SK-N-SH (cell line): ENCODE measurements around the gene BARD1. TPM values are rescaled to one million over a fixed set of nuclear protein-coding genes. Genes with fewer than 3 reads are reported as not detected.

Source experiments
- CTCF ChIA-PET: fragments of 300-600, 350-600 bp; formaldehyde crosslinking; extraction: SDS; loops from one replicate; lab custom pipeline; 2021; lab: Yijun Ruan, JAX
- POLR2A ChIA-PET: fragments of 350-600 bp; sonication (Branson Sonifier 250); formaldehyde crosslinking; extraction: SDS; loops from one replicate; lab custom pipeline; 2020; ENCODE audit warnings: antibody characterized with exemption, inconsistent platforms; lab: Yijun Ruan, JAX
- DNase-seq: peaks from one replicate; pipeline ENCODE4 v3.0.0; 2012
- H2AFZ ChIP-seq: fragments of 200-600 bp; sonication (generic); 2 replicates; pipeline ENCODE4 v1.8.1; 2016; ENCODE audit warnings: antibody characterized with exemption, mild to moderate bottlenecking, low read depth
- H3F3A ChIP-seq: fragments of 200-600 bp; sonication (generic); replicated peaks from 2 replicates; pipeline ENCODE3; 2016; ENCODE audit warnings: antibody characterized with exemption, mild to moderate bottlenecking; ENCODE audit not compliant: insufficient read depth
- H3K27ac ChIP-seq, 2 experiments: fragments of 200-500 bp in 1 of 2; fragments of 200-600 bp in 1 of 2; sonication (Bioruptor generic) in 1 of 2; sonication (generic), shearing (Covaris generic) in 1 of 2; 2 replicates each; pipeline versions ENCODE4 v1.5.1 to v1.6.1; 2014 to 2016; ENCODE audit warnings: low read depth in 2 of 2, inconsistent platforms in 1 of 2, low read length in 1 of 2, mild to moderate bottlenecking in 1 of 2, mixed read lengths in 1 of 2
- H3K27me3 ChIP-seq: fragments of 200-600 bp; sonication (generic), shearing (Covaris generic); 2 replicates; pipeline ENCODE4 v1.6.1; 2016; ENCODE audit warnings: mixed run types; ENCODE audit not compliant: insufficient read depth
- H3K36me3 ChIP-seq, 2 experiments: fragments of 200-500 bp in 1 of 2; fragments of 200-600 bp in 1 of 2; sonication (Bioruptor generic) in 1 of 2; sonication (generic) in 1 of 2; replicated peaks in 1 of 2; 2 replicates each; pipeline versions ENCODE3 to v1.5.1; 2014 to 2016; ENCODE audit warnings: low read length in 1 of 2, mild to moderate bottlenecking in 1 of 2; ENCODE audit not compliant: insufficient read depth in 2 of 2, control insufficient read depth in 1 of 2
- H3K4me1 ChIP-seq, 2 experiments: fragments of 200-500 bp in 1 of 2; fragments of 200-600 bp in 1 of 2; sonication (Bioruptor generic) in 1 of 2; sonication (generic), shearing (Covaris generic) in 1 of 2; 2 replicates each; pipeline versions ENCODE4 v1.5.1 to v1.6.1; 2014 to 2016; ENCODE audit warnings: low read depth in 1 of 2, low read length in 1 of 2, mixed run types in 1 of 2; ENCODE audit not compliant: insufficient read depth in 2 of 2, control insufficient read depth in 1 of 2
- H3K4me2 ChIP-seq: fragments of 200-600 bp; sonication (generic), shearing (Covaris generic); 2 replicates; pipeline ENCODE4 v1.6.1; 2017; ENCODE audit warnings: mixed run types
- H3K4me3 ChIP-seq, 2 experiments: fragments of 200-500 bp in 1 of 2; fragments of 200-600 bp in 1 of 2; sonication (Bioruptor generic) in 1 of 2; sonication (generic), shearing (Covaris generic) in 1 of 2; 2 replicates each; pipeline versions ENCODE4 v1.5.1 to v1.8.1; 2014 to 2016; ENCODE audit warnings: low read depth in 2 of 2, inconsistent platforms in 1 of 2, low read length in 1 of 2, mild to moderate bottlenecking in 1 of 2, mixed read lengths in 1 of 2, moderate library complexity in 1 of 2
- H3K79me2 ChIP-seq: fragments of 200-600 bp; sonication (generic); 2 replicates; pipeline ENCODE4 v1.8.1; 2017; ENCODE audit warnings: mild to moderate bottlenecking; ENCODE audit not compliant: insufficient read depth
- H3K9ac ChIP-seq: fragments of 200-600 bp; sonication (generic); 2 replicates; pipeline ENCODE4 v1.6.1; 2017; ENCODE audit warnings: mixed run types
- H3K9me2 ChIP-seq: fragments of 200-600 bp; sonication (generic); 2 replicates; pipeline ENCODE4 v1.6.1; 2017; ENCODE audit warnings: mixed run types
- H3K9me3 ChIP-seq: fragments of 200-600 bp; sonication (generic); 2 replicates; pipeline ENCODE4 v1.6.1; 2017; ENCODE audit warnings: mixed run types, mild to moderate bottlenecking, moderate library complexity
- H4K20me1 ChIP-seq: fragments of 200-600 bp; sonication (generic); 2 replicates; pipeline ENCODE4 v1.6.1; 2017; ENCODE audit warnings: mild to moderate bottlenecking, mixed run types; ENCODE audit not compliant: insufficient read depth
- ELF1 ChIP-seq: IDR thresholded peaks from 2 replicates; pipeline ENCODE4 v1.4.0; 2012
- EZH2phosphoT487 ChIP-seq: fragments of 200-600 bp; sonication (generic); IDR thresholded peaks from 2 replicates; pipeline ENCODE4 v1.6.1; 2017; ENCODE audit warnings: low read depth, mixed run types, mild to moderate bottlenecking, antibody characterized with exemption, moderate library complexity, borderline replicate concordance
- FOSL2 ChIP-seq: IDR thresholded peaks from 2 replicates; pipeline ENCODE4 v1.4.0; 2012; ENCODE audit warnings: low read depth, mild to moderate bottlenecking, moderate library complexity, borderline replicate concordance
- FOXJ3 ChIP-seq: sonication (generic); formaldehyde crosslinking; IDR thresholded peaks from 2 replicates; pipeline ENCODE4 v1.5.1; 2020; ENCODE audit warnings: mild to moderate bottlenecking, missing genetic modification reagents
- FOXM1 ChIP-seq: IDR thresholded peaks from 2 replicates; pipeline ENCODE4 v1.4.0; 2012; ENCODE audit warnings: low read depth, mild to moderate bottlenecking
- GABPA ChIP-seq: IDR thresholded peaks from 2 replicates; pipeline ENCODE4 v1.4.0; 2012; ENCODE audit warnings: low read depth, mild to moderate bottlenecking
- GATA2 ChIP-seq: sonication (generic); formaldehyde crosslinking; IDR thresholded peaks from 2 replicates; pipeline ENCODE4 v1.5.0; 2020; ENCODE audit warnings: mild to moderate bottlenecking, missing genetic modification reagents
- MXI1 ChIP-seq: IDR thresholded peaks from 2 replicates; pipeline ENCODE4 v1.6.1; 2012; ENCODE audit warnings: mild to moderate bottlenecking, low read depth, low read length, improper control_type of control experiment
- POLR2AphosphoS5 ChIP-seq: IDR thresholded peaks from 2 replicates; pipeline ENCODE4 v1.6.1; 2012; ENCODE audit warnings: low read depth, low read length
- RAD21 ChIP-seq: IDR thresholded peaks from 2 replicates; pipeline ENCODE4 v1.6.1; 2012; ENCODE audit warnings: mild to moderate bottlenecking, low read length
- RXRA ChIP-seq: IDR thresholded peaks from 2 replicates; pipeline ENCODE4 v1.4.0; 2012; ENCODE audit warnings: low read depth, mild to moderate bottlenecking, borderline replicate concordance
- SIN3A ChIP-seq: IDR thresholded peaks from 2 replicates; pipeline ENCODE4 v1.6.1; 2012; ENCODE audit warnings: low read depth, mild to moderate bottlenecking, low read length, moderate library complexity, borderline replicate concordance
- TAF1 ChIP-seq: IDR thresholded peaks from 2 replicates; pipeline ENCODE4 v1.6.1; 2012; ENCODE audit warnings: low read depth, mild to moderate bottlenecking, low read length, moderate library complexity, borderline replicate concordance
- TCF12 ChIP-seq: IDR thresholded peaks from 2 replicates; pipeline ENCODE4 v1.4.0; 2012
- YY1 ChIP-seq: IDR thresholded peaks from 2 replicates; pipeline ENCODE4 v1.4.0; 2012; ENCODE audit warnings: low read depth, mild to moderate bottlenecking
- polyA plus RNA-seq, 3 experiments: library from polyadenylated mRNA; depleted of rRNA; stranded (reverse); fragments of >200 nt; gene quantifications; 2 replicates each; pipeline ENCODE4 v1.2.3, GENCODE V29; 2012
- TF ChIP-seq, protein P1 (sequence below): IDR thresholded peaks from 2 replicates; pipeline ENCODE4; 2012
- TF ChIP-seq, protein P2 (sequence below): IDR thresholded peaks from 2 replicates; pipeline ENCODE4 v1.6.1; 2012; ENCODE audit warnings: mild to moderate bottlenecking, low read depth, low read length, moderate library complexity

The BARD1 gene
- polyA plus RNA-seq, 1 of the 3 experiments (the other 2 are of a cell fraction) = 2.4 TPM

DNA sequence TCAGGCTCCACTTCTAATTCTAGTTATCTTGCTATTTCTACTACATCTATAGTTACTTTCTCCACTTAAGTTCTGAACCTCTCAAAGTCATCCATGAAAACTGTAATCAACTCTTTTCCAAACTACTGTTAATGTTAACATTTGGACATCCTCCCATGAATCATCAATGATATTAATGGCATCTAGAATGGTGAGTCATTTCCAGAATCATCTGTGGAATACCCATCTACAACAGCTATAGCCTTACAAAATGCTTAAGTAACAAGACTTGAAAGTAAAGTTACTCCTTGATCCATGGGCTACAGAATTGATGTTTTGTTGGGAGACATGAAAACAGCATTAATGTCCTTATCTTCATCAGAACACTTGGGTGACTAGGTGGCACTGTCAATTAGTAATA is 35.4 kb downstream of the BARD1 start:
- no peak overlapping the region for H2AFZ ChIP-seq
- POLR2A ChIA-PET = no interaction called here
- no peaks in the 10 kb centered on the region for H3K9me2 ChIP-seq
- CTCF ChIA-PET = no interaction called here
- no peak overlapping the region for H3K4me2 ChIP-seq
- H3K27me3 ChIP-seq = no peaks in the 10 kb centered on the region
- no peak for DNase-seq
- no peak overlapping the region for H3K27ac ChIP-seq
- no peaks in the 10 kb centered on the region for H4K20me1 ChIP-seq
- peaks cover 5 to 28% of the 10 kb centered on the region in 2 experiments for H3K36me3 ChIP-seq
- TF ChIP-seq GABPA = no peak
- TF ChIP-seq FOSL2 = no peak; the same call in 1 of the 2 replicates
- no peak for TF ChIP-seq ELF1
- TF ChIP-seq TCF12 = no peak
- TF ChIP-seq RAD21 = no peak
- no peak for TF ChIP-seq MXI1
- no peak for TF ChIP-seq FOXJ3 (CRISPR knock-in tag)
- no peak for TF ChIP-seq FOXM1
- TF ChIP-seq, protein P1, sequence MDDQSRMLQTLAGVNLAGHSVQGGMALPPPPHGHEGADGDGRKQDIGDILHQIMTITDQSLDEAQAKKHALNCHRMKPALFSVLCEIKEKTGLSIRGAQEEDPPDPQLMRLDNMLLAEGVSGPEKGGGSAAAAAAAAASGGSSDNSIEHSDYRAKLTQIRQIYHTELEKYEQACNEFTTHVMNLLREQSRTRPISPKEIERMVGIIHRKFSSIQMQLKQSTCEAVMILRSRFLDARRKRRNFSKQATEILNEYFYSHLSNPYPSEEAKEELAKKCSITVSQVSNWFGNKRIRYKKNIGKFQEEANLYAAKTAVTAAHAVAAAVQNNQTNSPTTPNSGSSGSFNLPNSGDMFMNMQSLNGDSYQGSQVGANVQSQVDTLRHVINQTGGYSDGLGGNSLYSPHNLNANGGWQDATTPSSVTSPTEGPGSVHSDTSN = no peak
- TF ChIP-seq, protein P2, sequence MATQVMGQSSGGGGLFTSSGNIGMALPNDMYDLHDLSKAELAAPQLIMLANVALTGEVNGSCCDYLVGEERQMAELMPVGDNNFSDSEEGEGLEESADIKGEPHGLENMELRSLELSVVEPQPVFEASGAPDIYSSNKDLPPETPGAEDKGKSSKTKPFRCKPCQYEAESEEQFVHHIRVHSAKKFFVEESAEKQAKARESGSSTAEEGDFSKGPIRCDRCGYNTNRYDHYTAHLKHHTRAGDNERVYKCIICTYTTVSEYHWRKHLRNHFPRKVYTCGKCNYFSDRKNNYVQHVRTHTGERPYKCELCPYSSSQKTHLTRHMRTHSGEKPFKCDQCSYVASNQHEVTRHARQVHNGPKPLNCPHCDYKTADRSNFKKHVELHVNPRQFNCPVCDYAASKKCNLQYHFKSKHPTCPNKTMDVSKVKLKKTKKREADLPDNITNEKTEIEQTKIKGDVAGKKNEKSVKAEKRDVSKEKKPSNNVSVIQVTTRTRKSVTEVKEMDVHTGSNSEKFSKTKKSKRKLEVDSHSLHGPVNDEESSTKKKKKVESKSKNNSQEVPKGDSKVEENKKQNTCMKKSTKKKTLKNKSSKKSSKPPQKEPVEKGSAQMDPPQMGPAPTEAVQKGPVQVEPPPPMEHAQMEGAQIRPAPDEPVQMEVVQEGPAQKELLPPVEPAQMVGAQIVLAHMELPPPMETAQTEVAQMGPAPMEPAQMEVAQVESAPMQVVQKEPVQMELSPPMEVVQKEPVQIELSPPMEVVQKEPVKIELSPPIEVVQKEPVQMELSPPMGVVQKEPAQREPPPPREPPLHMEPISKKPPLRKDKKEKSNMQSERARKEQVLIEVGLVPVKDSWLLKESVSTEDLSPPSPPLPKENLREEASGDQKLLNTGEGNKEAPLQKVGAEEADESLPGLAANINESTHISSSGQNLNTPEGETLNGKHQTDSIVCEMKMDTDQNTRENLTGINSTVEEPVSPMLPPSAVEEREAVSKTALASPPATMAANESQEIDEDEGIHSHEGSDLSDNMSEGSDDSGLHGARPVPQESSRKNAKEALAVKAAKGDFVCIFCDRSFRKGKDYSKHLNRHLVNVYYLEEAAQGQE = no peak
- TF ChIP-seq TAF1 = no peak
- TF ChIP-seq RXRA = no peak
- TF ChIP-seq YY1 = no peak
- TF ChIP-seq GATA2 (CRISPR knock-in tag) = no peak
- no peak for TF ChIP-seq POLR2AphosphoS5
- TF ChIP-seq EZH2phosphoT487 = no peak
- no peak for TF ChIP-seq SIN3A
- TF ChIP-seq, all 33 proteins: peak for 0
- Histone ChIP-seq H3K9ac (no peak overlapping the region), H3F3A (no peaks in the 10 kb centered on the region), H3K4me1 (no peaks in the 10 kb centered on the region), H3K9me3 (no peaks in the 10 kb centered on the region), H3K4me3 (no peak overlapping the region), H3K79me2 (peaks cover 37% of the 10 kb centered on the region)
